PC-9 (cell line): ENCODE measurements around the gene CSN1S1. TPM values are rescaled to one million over a fixed set of nuclear protein-coding genes. Genes with fewer than 3 reads are reported as not detected.

Experiments used
- BruUV-seq: library from RNA; stranded (reverse); fragments of 400-500 nt; replicated peaks from 2 replicates; lab custom pipeline; 2021; lab: Mats Ljungman, UMichigan
- CTCF ChIA-PET: fragments of 300-600 bp; sonication (Branson Sonifier 250); formaldehyde crosslinking; loops from one replicate; lab custom pipeline; 2022; ENCODE audit warnings: antibody characterized with exemption; lab: Charles Lee
- POLR2A ChIA-PET: fragments of 300-600 bp; sonication (Branson Sonifier 250); formaldehyde crosslinking; loops from one replicate; lab custom pipeline; 2022; ENCODE audit warnings: antibody characterized with exemption; ENCODE audit not compliant: unreplicated experiment; lab: Charles Lee
- DNase-seq, 2 experiments: peaks; one replicate each; pipeline versions ENCODE4 v3.0.0 to v3.0.0-alpha.2; 2015 to 2022; ENCODE audit warnings: mixed read lengths in 1 of 2
- H2AFZ ChIP-seq: fragments of 200-600 bp; sonication (generic); 2 replicates; pipeline ENCODE4 v1.8.1; 2017; ENCODE audit warnings: antibody characterized with exemption
- H3F3A ChIP-seq: fragments of 200-600 bp; sonication (generic); 2 replicates; pipeline ENCODE4 v1.8.1; 2017; ENCODE audit warnings: antibody characterized with exemption, mild to moderate bottlenecking, low read depth; ENCODE audit not compliant: insufficient read depth
- H3K27ac ChIP-seq: fragments of 200-600 bp; sonication (generic); 2 replicates; pipeline ENCODE4 v1.6.1; 2016; ENCODE audit warnings: mixed run types
- H3K27me3 ChIP-seq: fragments of 200-600 bp; sonication (generic); 2 replicates; pipeline ENCODE4 v1.6.1; 2016; ENCODE audit warnings: low read depth, mixed run types; ENCODE audit not compliant: insufficient read depth
- H3K36me3 ChIP-seq: fragments of 200-600 bp; sonication (generic); 2 replicates; pipeline ENCODE4 v1.6.1; 2016; ENCODE audit warnings: low read depth, mixed run types
- H3K4me1 ChIP-seq: fragments of 200-600 bp; sonication (generic); replicated peaks from 2 replicates; pipeline ENCODE4 v1.6.1; 2016; ENCODE audit warnings: mixed run types; ENCODE audit not compliant: insufficient read depth
- H3K4me2 ChIP-seq: fragments of 200-600 bp; sonication (generic); 2 replicates; pipeline ENCODE4 v1.6.1; 2017; ENCODE audit warnings: mixed run types
- H3K4me3 ChIP-seq: fragments of 200-600 bp; sonication (generic); 2 replicates; pipeline ENCODE4 v1.6.1; 2016; ENCODE audit warnings: mixed run types
- H3K79me2 ChIP-seq: fragments of 200-600 bp; sonication (generic); 2 replicates; pipeline ENCODE4 v1.6.1; 2017; ENCODE audit warnings: low read depth, mixed run types
- H3K9me2 ChIP-seq: fragments of 200-600 bp; sonication (generic); 2 replicates; pipeline ENCODE4 v1.8.1; 2017; ENCODE audit warnings: mild to moderate bottlenecking; ENCODE audit not compliant: insufficient read depth
- H3K9me3 ChIP-seq: fragments of 200-600 bp; sonication (generic); 2 replicates; pipeline ENCODE4 v1.8.1; 2016; ENCODE audit warnings: low read depth; ENCODE audit not compliant: insufficient read depth
- H4K20me1 ChIP-seq: fragments of 200-600 bp; sonication (generic); 2 replicates; pipeline ENCODE4 v1.8.1; 2017; ENCODE audit not compliant: insufficient read depth
- EZH2 ChIP-seq: fragments of 200-600 bp; sonication (generic); IDR thresholded peaks from 2 replicates; pipeline ENCODE4 v1.8.0; 2017; ENCODE audit warnings: antibody characterized with exemption, low read depth
- intact Hi-C: fragments of 100-400 bp; cut with micrococcal nuclease; formaldehyde crosslinking; loops from one replicate; pipeline ENCODE4 v1.10.0; 2022; ENCODE audit not compliant: unreplicated experiment
- total RNA-seq: library from RNA; stranded (reverse); gene quantifications from 2 replicates; pipeline ENCODE4 v1.2.3, GENCODE V29; 2021
- TF ChIP-seq, protein P1 (sequence below): fragments of 200-600 bp; sonication (generic); conservative IDR thresholded peaks from 2 replicates; pipeline ENCODE4 v1.6.1; 2017; ENCODE audit warnings: mixed run types, antibody characterized with exemption, mild to moderate bottlenecking, moderate library complexity

The CSN1S1 gene
- total RNA-seq, 1 experiment from 2014 or later, result not detected

DNA sequence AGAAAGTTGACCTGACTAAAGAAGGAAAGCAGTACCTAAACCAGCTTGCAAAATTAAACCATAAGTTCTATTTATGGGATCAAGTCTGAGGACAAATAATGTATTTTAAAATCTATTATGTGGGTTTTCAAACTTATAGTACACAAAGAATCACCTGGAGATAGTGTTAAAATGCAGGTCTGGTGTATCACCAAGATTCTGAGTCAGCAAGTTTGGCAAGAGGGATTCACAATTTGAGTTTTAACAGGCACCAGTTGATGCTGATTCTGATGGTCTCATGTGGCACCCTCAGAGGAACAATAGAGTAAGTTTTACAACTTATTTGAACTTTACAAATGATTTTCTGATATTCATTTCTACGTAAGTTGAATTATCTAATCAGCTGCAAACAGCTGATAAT is 55.8 kb downstream of the CSN1S1 start:
- Histone ChIP-seq H3K9me3 (no peaks in the 10 kb centered on the region), H3K27me3 (no peaks in the 10 kb centered on the region), H3K9me2 (no peaks in the 10 kb centered on the region), H3K4me3 (no peak overlapping the region), H3K27ac (no peak overlapping the region), H3F3A (no peaks in the 10 kb centered on the region), H2AFZ (no peak overlapping the region), H3K36me3 (no peaks in the 10 kb centered on the region), H3K4me1 (no peaks in the 10 kb centered on the region), H3K4me2 (no peak overlapping the region), H4K20me1 (no peaks in the 10 kb centered on the region), H3K79me2 (no peaks in the 10 kb centered on the region)
- ChIA-PET POLR2A (no interaction called here), CTCF (no interaction called here)
- DNase-seq, result no peak
- TF ChIP-seq, protein P1, sequence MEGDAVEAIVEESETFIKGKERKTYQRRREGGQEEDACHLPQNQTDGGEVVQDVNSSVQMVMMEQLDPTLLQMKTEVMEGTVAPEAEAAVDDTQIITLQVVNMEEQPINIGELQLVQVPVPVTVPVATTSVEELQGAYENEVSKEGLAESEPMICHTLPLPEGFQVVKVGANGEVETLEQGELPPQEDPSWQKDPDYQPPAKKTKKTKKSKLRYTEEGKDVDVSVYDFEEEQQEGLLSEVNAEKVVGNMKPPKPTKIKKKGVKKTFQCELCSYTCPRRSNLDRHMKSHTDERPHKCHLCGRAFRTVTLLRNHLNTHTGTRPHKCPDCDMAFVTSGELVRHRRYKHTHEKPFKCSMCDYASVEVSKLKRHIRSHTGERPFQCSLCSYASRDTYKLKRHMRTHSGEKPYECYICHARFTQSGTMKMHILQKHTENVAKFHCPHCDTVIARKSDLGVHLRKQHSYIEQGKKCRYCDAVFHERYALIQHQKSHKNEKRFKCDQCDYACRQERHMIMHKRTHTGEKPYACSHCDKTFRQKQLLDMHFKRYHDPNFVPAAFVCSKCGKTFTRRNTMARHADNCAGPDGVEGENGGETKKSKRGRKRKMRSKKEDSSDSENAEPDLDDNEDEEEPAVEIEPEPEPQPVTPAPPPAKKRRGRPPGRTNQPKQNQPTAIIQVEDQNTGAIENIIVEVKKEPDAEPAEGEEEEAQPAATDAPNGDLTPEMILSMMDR, result no peak
- TF ChIP-seq EZH2, result no peak
- intact Hi-C loops, result no loop called here
- BruUV-seq, result no TSS peak

DNA sequence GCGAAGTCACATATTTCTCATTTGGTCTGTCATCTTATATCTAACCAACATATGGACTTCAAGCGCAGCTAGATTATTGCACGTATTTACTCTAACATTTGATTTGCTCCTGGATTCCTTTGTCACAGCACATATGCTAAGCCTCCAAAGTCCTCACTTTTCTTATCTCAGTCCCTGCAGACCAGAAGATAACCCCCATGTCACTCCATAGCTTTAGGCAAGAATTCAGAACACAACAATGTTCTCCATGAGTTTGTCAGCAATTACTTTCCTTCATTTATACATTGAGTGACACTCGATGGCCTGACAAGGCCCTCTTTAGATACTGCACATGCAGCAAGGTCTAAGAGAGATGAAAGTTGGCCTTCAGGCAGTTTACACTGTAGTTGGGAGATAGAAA is 60.1 kb downstream of the CSN1S1 start:
- no peak for DNase-seq
- intact Hi-C loops, result no loop called here
- ChIA-PET POLR2A (no interaction called here), CTCF (no interaction called here)
- Histone ChIP-seq H3K79me2 (no peaks in the 10 kb centered on the region), H4K20me1 (no peaks in the 10 kb centered on the region), H3K4me1 (no peaks in the 10 kb centered on the region), H3K4me3 (no peak overlapping the region), H3K27ac (no peak overlapping the region), H3K27me3 (no peaks in the 10 kb centered on the region), H3K36me3 (no peaks in the 10 kb centered on the region), H2AFZ (no peak overlapping the region), H3K9me2 (no peaks in the 10 kb centered on the region), H3F3A (no peaks in the 10 kb centered on the region), H3K4me2 (no peak overlapping the region), H3K9me3 (no peaks in the 10 kb centered on the region)
- TF ChIP-seq EZH2, result no peak
- TF ChIP-seq, protein P1, result no peak
- no TSS peak for BruUV-seq

GRCh38 chr4:69994782-69995181 is 63.9 kb downstream of the CSN1S1 start:
- Histone ChIP-seq H3K9me2 (no peaks in the 10 kb centered on the region), H3K27ac (no peak overlapping the region), H3K4me3 (no peak overlapping the region), H2AFZ (no peak overlapping the region), H3K4me1 (no peaks in the 10 kb centered on the region), H3K9me3 (no peaks in the 10 kb centered on the region), H4K20me1 (no peaks in the 10 kb centered on the region), H3K27me3 (no peaks in the 10 kb centered on the region), H3K4me2 (no peak overlapping the region), H3K79me2 (no peaks in the 10 kb centered on the region), H3F3A (no peaks in the 10 kb centered on the region), H3K36me3 (no peaks in the 10 kb centered on the region)
- ChIA-PET CTCF (no interaction called here), POLR2A (no interaction called here)
- no peak for TF ChIP-seq EZH2
- TF ChIP-seq, protein P1, result no peak
- intact Hi-C loops, result no loop called here
- BruUV-seq, result no TSS peak
- no peak for DNase-seq
